GM12873 (cell line): ENCODE measurements around the gene ADGRA1.

Experiments used
- CTCF ChIP-seq: IDR thresholded peaks from 2 replicates; pipeline ENCODE4 v1.5.1; 2012; ENCODE audit warnings: low read depth, mild to moderate bottlenecking, moderate library complexity, low read length, control low read depth; ENCODE audit not compliant: insufficient read depth; ENCODE audit errors: missing control alignments

Gene ADGRA1

GRCh38 chr10:133163889-133164815 lies 76.4 kb downstream of the ADGRA1 start:
- TF ChIP-seq CTCF: no peak

GRCh38 chr10:133164816-133165555 lies 77.3 kb downstream of the ADGRA1 start:
- TF ChIP-seq CTCF: no peak

- TF ChIP-seq CTCF: no peak
These were observed 78.1 kb downstream of the ADGRA1 start for GRCh38 chr10:133165556-133166503.

- no peak for TF ChIP-seq CTCF
These were observed 78.7 kb downstream of the ADGRA1 start for GRCh38 chr10:133166504-133166827.

GRCh38 chr10:133166828-133167692 lies 79.3 kb downstream of the ADGRA1 start:
- no peak for TF ChIP-seq CTCF

- no peak for TF ChIP-seq CTCF
These were observed 80.2 kb downstream of the ADGRA1 start for GRCh38 chr10:133167693-133168616.
